Measurements from ENCODE around the gene TOMM5. TPM values are rescaled to one million over a fixed set of nuclear protein-coding genes. Genes with fewer than 3 reads are reported as not detected.

The TOMM5 gene
- polyA plus RNA-seq, 2 of the 4 experiments (the other 2 are of a cell fraction) = 338 to 339 TPM

- ATAC-seq (peak in 1 of 2 experiments; percentile 35; a peak in 2 of 6 replicates), FAIRE-seq (no peak), DNase-seq (ENCODE audit: low read depth in 1 of 2, low spot score in 1 of 2) (no peak)
- TF ChIP-seq GATA3 (IDR thresholded peaks at IDR 0.05; ENCODE audit: borderline replicate concordance) (no peak), REST (IDR thresholded peaks at IDR 0.05) (no peak), CBX8 (IDR thresholded peaks at IDR 0.05) (no peak), ELK1 (IDR thresholded peaks at IDR 0.05; ENCODE audit: low read depth, low read length) (no peak), HOXA7 (CRISPR knock-in tag; IDR thresholded peaks at IDR 0.05) (no peak), FOXS1 (CRISPR knock-in tag; IDR thresholded peaks at IDR 0.05) (no peak), SMC3 (IDR thresholded peaks at IDR 0.05) (no peak), MAX (IDR thresholded peaks at IDR 0.05) (no peak), RARB (CRISPR knock-in tag; IDR thresholded peaks at IDR 0.05) (no peak), BCL3 (IDR thresholded peaks at IDR 0.05) (no peak), HOXB13 (CRISPR knock-in tag; IDR thresholded peaks at IDR 0.05; ENCODE audit: low read depth) (no peak), KDM5A (IDR thresholded peaks at IDR 0.05) (no peak), HES2 (IDR thresholded peaks at IDR 0.05) (no peak), FOSL2 (IDR thresholded peaks at IDR 0.05) (no peak), FOSL2 (CRISPR knock-in tag; IDR thresholded peaks at IDR 0.05) (no peak), ESRRA (IDR thresholded peaks at IDR 0.05; ENCODE audit: borderline replicate concordance, low read length) (no peak), ZSCAN20 (CRISPR knock-in tag; IDR thresholded peaks at IDR 0.05) (no peak)
- POLR2A ChIA-PET = interaction anchor here (0.6 kb wide), 1 partner anchor 37 kb away, joined by 3 read pairs; no protein-coding TSS in a partner anchor
- H3K9me3 ChIP-seq = no peaks in the 10 kb centered on the region
- CTCF ChIA-PET = interaction anchor here (0.6 kb wide), 1 partner anchor 15 kb away, joined by 4 read pairs; no protein-coding TSS in a partner anchor
- H3K4me2 ChIP-seq = no peak overlapping the region
- H3K4me1 ChIP-seq = no peaks in the 10 kb centered on the region
- no peak overlapping the region for H3K4me3 ChIP-seq
- no peak overlapping the region for H3K27ac ChIP-seq
- 61% methylated on average over 4 of the region's 4 CpGs for WGBS (ENCODE audit: missing lambda C conversion rate)
These were observed 26.4 kb upstream of the TOMM5 start for GRCh38 chr9:37618817-37619216.

- ATAC-seq = no peak
These were observed 25.4 kb upstream of the TOMM5 start for GRCh38 chr9:37617832-37618231.

More at GRCh38 chr9:37617832-37618231, 25.4 kb upstream of the TOMM5 start:
- WGBS (ENCODE audit: missing lambda C conversion rate) = 29% methylated on average over 4 of the region's 4 CpGs
- ChIA-PET CTCF (no interaction called here), POLR2A (no interaction called here)
- no peak for DNase-seq (ENCODE audit: low read depth in 1 of 2, low spot score in 1 of 2)
- no peak overlapping the region for H3K4me3 ChIP-seq
- no peaks in the 10 kb centered on the region for H3K9me3 ChIP-seq
- H3K4me1 ChIP-seq = no peaks in the 10 kb centered on the region
- no peak overlapping the region for H3K27ac ChIP-seq
- no peak for TF ChIP-seq RAD21 (conservative IDR thresholded peaks at IDR 0.05 in 1 of 2, IDR thresholded peaks at IDR 0.05 in 1 of 2)
- no peak for TF ChIP-seq PHF8 (IDR thresholded peaks at IDR 0.05; ENCODE audit: borderline replicate concordance, low read depth)
- TF ChIP-seq ZSCAN20 (CRISPR knock-in tag; IDR thresholded peaks at IDR 0.05) = no peak
- TF ChIP-seq RCOR1 (IDR thresholded peaks at IDR 0.05; ENCODE audit: low read depth, low read length) = no peak
- TF ChIP-seq HOXB13 (CRISPR knock-in tag; IDR thresholded peaks at IDR 0.05; ENCODE audit: low read depth) = no peak
- no peak for TF ChIP-seq HOXA7 (CRISPR knock-in tag; IDR thresholded peaks at IDR 0.05)
- no peak for TF ChIP-seq FOXS1 (CRISPR knock-in tag; IDR thresholded peaks at IDR 0.05)
- no peak for TF ChIP-seq FOSL2 (IDR thresholded peaks at IDR 0.05)
- TF ChIP-seq FOSL2 (CRISPR knock-in tag; IDR thresholded peaks at IDR 0.05) = no peak
- no peak for TF ChIP-seq ELK1 (IDR thresholded peaks at IDR 0.05; ENCODE audit: low read depth, low read length)
- TF ChIP-seq ATOH8 (CRISPR knock-in tag; IDR thresholded peaks at IDR 0.05; ENCODE audit: low read depth) = no peak
- TF ChIP-seq RFX5 (IDR thresholded peaks at IDR 0.05) = no peak
- no peak overlapping the region for H3K4me2 ChIP-seq
- no peak for FAIRE-seq

Data from A549 (cell line).